ENCODE data around the gene SOX10.

- TF ChIP-seq CTCF (IDR thresholded peaks at IDR 0.05) (no peak), POLR2A (IDR thresholded peaks at IDR 0.05) (no peak)
Observed at GRCh38 chr22:38026130-38027111, 42.1 kb upstream of the SOX10 start.
